Measurements from ENCODE around the gene EXT2.

EXT2 gene

GRCh38 chr11:44203270-44204043, 108.0 kb downstream of the EXT2 start:
- DNase-seq (ENCODE audit: low spot score), result no peak

- DNase-seq (ENCODE audit: low spot score), result no peak
Measured at GRCh38 chr11:44205352-44205751, 109.9 kb downstream of the EXT2 start.

DNA sequence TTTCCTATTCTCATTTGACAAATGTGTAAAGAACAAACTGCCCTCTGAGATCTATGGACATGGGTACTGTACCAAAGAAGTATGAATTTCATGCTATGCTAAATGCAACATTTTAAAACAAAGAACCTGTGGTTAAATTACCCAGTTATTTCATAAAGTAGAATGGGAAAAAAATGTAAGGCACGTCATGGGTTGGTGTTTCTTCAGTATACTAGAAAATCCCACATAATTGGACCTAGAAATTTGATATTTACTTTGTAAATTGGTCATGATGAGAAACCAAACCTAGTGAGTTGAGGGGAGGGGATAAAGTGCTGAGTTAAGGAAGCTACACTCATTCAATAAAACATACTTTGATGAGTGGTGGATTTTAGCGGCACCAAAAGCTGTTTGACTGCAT, 110.4 kb downstream of the EXT2 start:
- DNase-seq (ENCODE audit: low spot score), result no peak

GRCh38 chr11:44207292-44207691, 111.8 kb downstream of the EXT2 start:
- no peak for DNase-seq (ENCODE audit: low spot score)

DNA sequence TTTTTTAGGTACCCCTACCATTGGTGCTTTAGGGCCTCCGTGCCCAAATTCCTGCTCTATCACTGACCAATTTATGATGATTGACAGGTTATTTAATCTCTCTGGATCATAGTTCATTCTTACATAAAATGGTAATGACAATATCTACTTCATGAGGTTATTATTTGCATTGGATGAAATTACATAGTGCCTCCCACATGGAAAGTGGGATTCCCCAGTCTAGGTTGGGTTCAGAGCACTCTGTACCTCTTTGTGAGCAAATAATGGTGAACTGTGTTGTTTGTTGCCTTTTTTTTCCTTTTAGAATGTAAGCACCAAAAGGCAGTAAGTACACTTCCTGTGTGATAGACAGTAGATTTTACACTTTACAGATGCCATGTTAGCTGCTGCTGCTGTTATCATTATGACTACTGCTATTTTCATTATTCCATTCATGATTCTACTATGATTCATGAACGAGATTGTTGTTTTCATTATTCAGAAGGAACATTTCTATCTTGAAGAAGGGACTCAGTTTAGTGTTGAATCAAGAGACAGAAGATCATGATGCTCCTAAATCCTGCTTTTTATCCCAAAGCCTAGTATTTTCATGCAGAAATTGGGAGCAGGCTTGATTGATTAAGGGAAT, 113.6 kb downstream of the EXT2 start:
- no peak for DNase-seq (ENCODE audit: low spot score)

DNA sequence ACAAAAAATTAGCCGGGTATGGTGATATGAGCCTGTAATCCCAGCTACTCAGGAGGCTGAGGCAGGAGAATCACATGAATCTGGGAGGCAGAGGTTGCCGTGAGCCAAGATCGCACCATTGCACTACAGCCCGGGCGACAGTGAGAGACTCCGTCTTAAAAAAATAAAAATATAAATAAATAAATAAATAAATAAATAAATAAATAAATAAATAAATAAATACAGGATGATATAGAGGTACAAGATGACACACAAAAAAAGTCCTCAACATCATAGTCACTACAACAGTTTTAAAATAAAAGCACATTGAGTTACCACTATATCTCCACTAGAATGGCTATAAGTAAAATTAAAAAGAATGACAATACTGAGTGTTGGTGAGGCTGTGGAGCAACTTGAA, 116.7 kb downstream of the EXT2 start:
- no peak for DNase-seq (ENCODE audit: low spot score)

DNA sequence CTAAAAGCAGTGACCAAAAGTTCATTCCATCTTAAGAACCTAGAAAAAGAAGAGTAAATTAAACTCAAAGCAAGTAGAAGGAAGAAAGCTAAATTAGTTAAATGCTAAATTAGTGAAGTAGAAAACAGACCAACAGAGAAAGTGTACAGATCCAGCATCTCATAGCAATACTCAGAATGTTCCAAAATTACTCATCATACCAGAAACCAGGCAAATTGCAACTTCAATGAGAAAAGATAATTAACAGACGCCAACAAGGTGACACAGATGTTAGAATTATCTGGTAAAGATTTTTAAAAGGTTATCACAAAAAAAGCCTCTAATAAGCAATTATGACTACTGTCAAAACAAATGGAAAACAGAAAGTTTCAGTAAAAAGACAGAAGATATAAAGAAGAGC, 117.7 kb downstream of the EXT2 start:
- no peak for DNase-seq (ENCODE audit: low spot score)

- DNase-seq (ENCODE audit: low spot score), result no peak
Measured at GRCh38 chr11:44217432-44217831, 122.0 kb downstream of the EXT2 start.

DNA sequence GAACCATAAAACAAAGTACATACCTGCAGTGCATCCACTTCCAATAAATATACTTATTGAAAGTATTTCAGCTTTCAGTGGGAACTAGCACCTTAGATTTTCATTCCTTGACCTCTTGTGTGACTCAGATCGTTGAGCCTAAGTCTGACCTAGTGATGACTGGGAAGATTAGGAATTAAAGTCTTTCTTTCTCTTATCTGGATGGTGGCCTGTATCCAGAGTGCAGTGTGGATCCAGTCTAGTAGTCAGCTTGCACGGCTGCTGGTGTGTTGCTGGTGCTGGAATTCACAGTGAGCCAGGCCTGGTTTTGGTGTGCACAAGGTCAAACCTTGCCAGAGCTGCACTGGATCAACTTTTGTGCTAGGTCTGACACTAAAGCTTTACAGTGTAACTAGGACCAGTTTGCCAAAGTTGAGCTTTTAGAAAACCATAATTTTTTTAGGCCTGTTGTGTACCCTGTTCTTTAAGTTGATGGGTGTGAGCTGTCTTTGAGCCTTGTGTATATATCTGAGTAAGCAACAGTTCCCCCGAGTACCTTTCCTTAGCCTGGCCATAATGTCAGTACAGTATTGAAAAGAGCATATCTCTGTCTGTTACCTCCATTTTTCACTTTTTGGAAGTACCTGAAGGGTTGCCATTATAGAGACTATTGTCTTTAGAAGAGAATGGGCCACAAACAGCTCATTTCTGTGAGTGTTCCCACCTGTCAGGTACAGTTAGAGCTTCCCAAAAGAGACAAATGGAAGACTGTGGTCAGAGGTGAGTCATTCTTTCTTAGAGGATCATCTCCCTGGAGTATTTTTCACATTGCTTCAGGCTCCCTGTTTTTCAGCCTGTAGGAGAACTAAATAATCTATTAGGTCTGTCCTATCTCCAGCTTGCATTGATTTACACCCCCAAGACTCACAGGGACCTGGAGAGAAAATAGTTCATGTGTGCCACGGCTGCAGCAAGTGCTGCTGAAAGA, 124.6 kb downstream of the EXT2 start:
- DNase-seq (ENCODE audit: low spot score), result no peak

DNA sequence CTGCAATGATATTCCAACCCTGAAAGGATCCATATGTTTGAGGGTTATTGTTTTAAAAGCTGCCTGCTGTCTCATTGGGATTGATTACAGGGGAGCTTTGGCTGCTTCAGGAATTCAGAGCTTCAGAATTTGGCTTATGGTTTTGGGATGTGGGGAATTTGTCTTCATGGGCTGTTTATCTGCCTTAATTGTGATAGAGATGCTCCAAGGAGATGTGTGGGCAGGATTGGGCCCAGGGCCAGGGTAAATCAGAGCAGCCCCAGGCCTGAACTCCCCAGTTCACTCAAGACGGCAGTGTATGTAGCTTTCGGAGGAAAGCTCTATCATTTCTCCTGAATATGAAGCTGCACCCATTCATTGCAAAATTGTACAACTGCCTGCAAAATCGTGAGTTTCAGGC, 126.0 kb downstream of the EXT2 start:
- DNase-seq (ENCODE audit: low spot score), result no peak

GRCh38 chr11:44221992-44222391, 126.5 kb downstream of the EXT2 start:
- no peak for DNase-seq (ENCODE audit: low spot score)

GRCh38 chr11:44223238-44223637, 127.8 kb downstream of the EXT2 start:
- DNase-seq (ENCODE audit: low spot score), result no peak

DNA sequence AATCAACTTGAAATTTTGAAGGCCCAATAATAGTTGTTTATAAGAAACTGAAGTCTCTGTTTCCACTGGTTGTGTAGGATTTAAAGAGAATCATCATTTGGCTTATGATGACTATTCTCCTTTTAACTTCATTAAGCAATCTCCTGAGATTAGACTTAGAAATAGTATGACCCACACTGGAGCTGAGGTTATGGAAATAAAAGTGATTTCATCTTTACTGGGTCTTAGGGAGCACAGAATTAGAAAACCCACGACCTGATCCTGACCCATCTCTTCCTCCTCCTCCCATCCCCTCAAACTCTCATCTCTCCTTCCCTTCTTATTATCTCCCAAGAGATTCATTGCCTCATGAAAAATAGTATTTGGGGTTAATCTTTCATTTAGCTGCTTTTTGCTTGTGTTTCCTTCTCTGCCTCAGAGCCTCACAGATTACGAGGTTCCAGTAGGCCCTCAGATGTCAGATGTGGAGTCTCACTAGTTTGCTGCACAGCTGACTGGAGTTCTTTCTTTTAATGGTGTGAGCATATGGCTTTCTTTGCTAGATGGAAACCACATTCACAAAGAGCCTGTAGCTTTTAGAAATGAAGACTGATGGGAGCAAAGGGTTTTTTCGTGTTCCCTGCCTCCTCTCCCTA, 129.5 kb downstream of the EXT2 start:
- DNase-seq (ENCODE audit: low spot score), result no peak

GRCh38 chr11:44226490-44226889, 131.0 kb downstream of the EXT2 start:
- no peak for DNase-seq (ENCODE audit: low spot score)

- DNase-seq (ENCODE audit: low spot score), result no peak
Measured at GRCh38 chr11:44226945-44227344, 131.5 kb downstream of the EXT2 start.

- no peak for DNase-seq (ENCODE audit: low spot score)
Measured at GRCh38 chr11:44228379-44228778, 132.9 kb downstream of the EXT2 start.

- no peak for DNase-seq (ENCODE audit: low spot score)
Measured at GRCh38 chr11:44229098-44229497, 133.6 kb downstream of the EXT2 start.

DNA sequence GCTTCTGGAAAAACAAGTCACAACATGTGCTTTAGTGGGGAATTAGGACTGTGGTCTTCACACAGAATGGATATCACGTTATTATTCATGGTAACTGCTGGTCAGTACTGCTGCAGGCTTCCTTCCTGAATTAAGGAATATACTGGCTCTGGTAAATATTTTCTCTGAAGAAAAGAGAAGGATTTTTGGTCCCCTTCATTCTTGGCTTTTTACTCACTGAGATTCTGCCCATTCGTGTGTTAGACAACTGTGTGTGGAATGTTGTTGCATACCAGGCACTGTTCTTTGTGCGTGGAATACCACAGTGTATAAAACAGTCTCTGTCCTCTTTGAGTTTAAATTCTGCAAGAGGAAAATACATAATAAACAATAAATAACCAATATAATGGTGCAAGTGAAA, 134.1 kb downstream of the EXT2 start:
- no peak for DNase-seq (ENCODE audit: low spot score)

- no peak for DNase-seq (ENCODE audit: low spot score)
Measured at GRCh38 chr11:44235765-44236201, 140.3 kb downstream of the EXT2 start.

DNA sequence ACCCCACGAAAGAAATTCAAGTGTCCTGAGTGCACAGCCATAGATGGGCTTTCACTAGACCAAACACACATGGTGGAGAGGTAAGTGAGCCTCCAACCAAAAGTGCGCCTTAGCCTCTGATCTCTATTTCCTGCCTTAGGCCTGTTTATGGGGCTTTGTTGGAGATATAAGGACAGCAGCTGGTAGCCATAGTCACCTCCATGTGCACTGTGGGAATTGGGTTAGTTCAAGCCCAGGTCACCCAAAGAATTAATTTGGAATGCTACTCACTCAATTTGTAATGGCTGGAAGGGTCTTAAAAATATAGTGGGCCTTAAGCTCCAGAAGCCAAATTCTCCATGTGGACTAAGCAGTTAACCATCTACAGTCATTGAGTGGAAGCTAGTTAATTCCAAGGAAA, 140.8 kb downstream of the EXT2 start:
- no peak for DNase-seq (ENCODE audit: low spot score)

- DNase-seq (ENCODE audit: low spot score), result no peak
Measured at GRCh38 chr11:44237156-44237555, 141.7 kb downstream of the EXT2 start.

- no peak for DNase-seq (ENCODE audit: low spot score)
Measured at GRCh38 chr11:44241851-44242250, 146.4 kb downstream of the EXT2 start.

All from LoVo (cell line).